Activated CD4-positive, alpha-beta T cell treated with anti-CD3 and anti-CD28 coated beads, Interleukin-2, amount 10 ng/mL, durations not matched to agents 24 days and 14 days (primary cell): Measurements from ENCODE around the gene RASD2. TPM values are rescaled to one million over a fixed set of nuclear protein-coding genes. Genes with fewer than 3 reads are reported as not detected.

Experiments used
- DNase-seq: peaks from one replicate; pipeline ENCODE4 v3.0.0; 2022
- H3K27ac Mint-ChIP-seq: one replicate; pipeline ENCODE4 v1.8.0; 2022; ENCODE audit warnings: mild to moderate bottlenecking, mixed read lengths
- H3K27me3 Mint-ChIP-seq: one replicate; pipeline ENCODE4 v1.8.0; 2022; ENCODE audit warnings: mixed read lengths
- H3K36me3 Mint-ChIP-seq: one replicate; pipeline ENCODE4 v1.8.0; 2022; ENCODE audit warnings: low read depth, mild to moderate bottlenecking, mixed read lengths
- H3K4me1 Mint-ChIP-seq: one replicate; pipeline ENCODE4 v1.8.0; 2021; ENCODE audit warnings: mixed read lengths
- H3K4me3 Mint-ChIP-seq: one replicate; pipeline ENCODE4 v1.8.0; 2022; ENCODE audit warnings: mild to moderate bottlenecking, moderate library complexity, mixed read lengths
- H3K9me3 Mint-ChIP-seq: one replicate; pipeline ENCODE4 v1.8.0; 2021; ENCODE audit warnings: mixed read lengths
- intact Hi-C: fragments of 100-400 bp; cut with micrococcal nuclease; formaldehyde crosslinking; loops from one replicate; pipeline ENCODE4 v1.15.1; 2023
- total RNA-seq: library from RNA; stranded (reverse); gene quantifications from 2 replicates; pipeline ENCODE4 v1.2.3, GENCODE V29; 2022

Gene RASD2
- total RNA-seq, 1 donor from 2014 or later: not detected

GRCh38 chr22:35597692-35598395 is 57.2 kb downstream of the RASD2 start:
- intact Hi-C loops: no loop called here
- no peaks in the 10 kb centered on the region for H3K4me1 Mint-ChIP-seq
- no peaks in the 10 kb centered on the region for H3K36me3 Mint-ChIP-seq
- H3K4me3 Mint-ChIP-seq: no peak overlapping the region
- DNase-seq: no peak
- no peak overlapping the region for H3K27ac Mint-ChIP-seq
- no peaks in the 10 kb centered on the region for H3K9me3 Mint-ChIP-seq
- H3K27me3 Mint-ChIP-seq: no peaks in the 10 kb centered on the region

- Mint-ChIP-seq H3K27me3 (no peaks in the 10 kb centered on the region), H3K4me1 (peaks cover 2% of the 10 kb centered on the region)
Measured at GRCh38 chr22:35598396-35598710, 57.7 kb downstream of the RASD2 start.

GRCh38 chr22:35599364-35599763 is 58.7 kb downstream of the RASD2 start:
- H3K36me3 Mint-ChIP-seq: no peaks in the 10 kb centered on the region
- peaks cover 2% of the 10 kb centered on the region for H3K4me1 Mint-ChIP-seq
- no peak for DNase-seq
- H3K9me3 Mint-ChIP-seq: no peaks in the 10 kb centered on the region
- H3K27ac Mint-ChIP-seq: no peak overlapping the region
- intact Hi-C loops: no loop called here
- H3K27me3 Mint-ChIP-seq: no peaks in the 10 kb centered on the region
- no peak overlapping the region for H3K4me3 Mint-ChIP-seq

More at GRCh38 chr22:35598396-35598710, 57.7 kb downstream of the RASD2 start:
- intact Hi-C loops: no loop called here
- Mint-ChIP-seq H3K4me3 (no peak overlapping the region), H3K36me3 (no peaks in the 10 kb centered on the region), H3K27ac (no peak overlapping the region), H3K9me3 (no peaks in the 10 kb centered on the region)
- DNase-seq: no peak

GRCh38 chr22:35600476-35600875 is 59.8 kb downstream of the RASD2 start:
- intact Hi-C loops: no loop called here
- peaks cover 5% of the 10 kb centered on the region for H3K4me1 Mint-ChIP-seq
- no peaks in the 10 kb centered on the region for H3K9me3 Mint-ChIP-seq
- H3K4me3 Mint-ChIP-seq: no peak overlapping the region
- DNase-seq: no peak
- no peaks in the 10 kb centered on the region for H3K36me3 Mint-ChIP-seq
- no peak overlapping the region for H3K27ac Mint-ChIP-seq
- no peaks in the 10 kb centered on the region for H3K27me3 Mint-ChIP-seq

GRCh38 chr22:35601013-35601580 is 60.5 kb downstream of the RASD2 start:
- Mint-ChIP-seq H3K36me3 (no peaks in the 10 kb centered on the region), H3K4me1 (peaks cover 6% of the 10 kb centered on the region), H3K27ac (no peak overlapping the region), H3K27me3 (peaks cover under 1% of the 10 kb centered on the region), H3K9me3 (no peaks in the 10 kb centered on the region), H3K4me3 (no peak overlapping the region)
- no peak for DNase-seq
- intact Hi-C loops: no loop called here

GRCh38 chr22:35601743-35602615 is 61.3 kb downstream of the RASD2 start:
- H3K4me3 Mint-ChIP-seq: no peak overlapping the region
- H3K36me3 Mint-ChIP-seq: no peaks in the 10 kb centered on the region
- intact Hi-C loops: no loop called here
- no peaks in the 10 kb centered on the region for H3K9me3 Mint-ChIP-seq
- peaks cover 2% of the 10 kb centered on the region for H3K27me3 Mint-ChIP-seq
- no peak for DNase-seq
- H3K4me1 Mint-ChIP-seq: peaks cover 6% of the 10 kb centered on the region
- no peak overlapping the region for H3K27ac Mint-ChIP-seq

Other genes with a start within 250 kb of the RASD2 start
- gene TOM1, start 240.9 kb upstream of the RASD2 start, total RNA-seq: 16.8 and 18.7 TPM in 2 replicates
- gene HMOX1, start 159.7 kb upstream of the RASD2 start, total RNA-seq: 0.57 and 0.72 TPM in 2 replicates
- gene MCM5, start 140.7 kb upstream of the RASD2 start, total RNA-seq: 334 and 343 TPM in 2 replicates
- 2.7 and 3.7 TPM in 2 replicates for gene MB, start 76.5 kb downstream of the RASD2 start, total RNA-seq
- 21.5 and 22.4 TPM in 2 replicates for gene APOL6, start 107.6 kb downstream of the RASD2 start, total RNA-seq
- not detected in 2 replicates for gene APOL5, start 177.0 kb downstream of the RASD2 start, total RNA-seq